MCF 10A (cell line): ENCODE data around the gene PDGFD. TPM values are rescaled to one million over a fixed set of nuclear protein-coding genes. Genes with fewer than 3 reads are reported as not detected.
A peak's percentile ranks its signal among the peaks of the same experiment; 100 is the strongest.

Experiments used
- BruUV-seq: library from RNA; stranded (reverse); fragments of 400-500 nt; replicated peaks from 2 replicates; lab custom pipeline; 2021; lab: Mats Ljungman, UMichigan
- CTCF ChIA-PET: fragments of 300-600 bp; sonication (Branson Sonifier 250); formaldehyde crosslinking; extraction: SDS; loops from one replicate; lab custom pipeline; 2021; ENCODE audit warnings: antibody characterized with exemption, inconsistent platforms; lab: Yijun Ruan, JAX
- POLR2A ChIA-PET: fragments of 300-600, 350-650 bp; sonication (Branson Sonifier 250); formaldehyde crosslinking; extraction: SDS; loops from one replicate; lab custom pipeline; 2020; ENCODE audit warnings: antibody characterized with exemption, inconsistent platforms; lab: Yijun Ruan, JAX
- DNase-seq: peaks from one replicate; pipeline ENCODE4 v3.0.0-alpha.2; 2018; ENCODE audit not compliant: unreplicated experiment
- H3K27ac Mint-ChIP-seq: one replicate; pipeline ENCODE4 v1.8.0; 2022; ENCODE audit warnings: mild to moderate bottlenecking, low read depth, mixed read lengths; ENCODE audit not compliant: unreplicated experiment
- H3K27me3 Mint-ChIP-seq: one replicate; pipeline ENCODE4 v1.8.0; 2022; ENCODE audit warnings: mixed read lengths; ENCODE audit not compliant: insufficient read depth, unreplicated experiment
- H3K36me3 Mint-ChIP-seq: one replicate; pipeline ENCODE4 v1.8.0; 2022; ENCODE audit warnings: mild to moderate bottlenecking, moderate library complexity, mixed read lengths; ENCODE audit not compliant: insufficient read depth, unreplicated experiment
- H3K4me1 Mint-ChIP-seq: one replicate; pipeline ENCODE4 v1.8.0; 2022; ENCODE audit warnings: mixed read lengths; ENCODE audit not compliant: insufficient read depth, unreplicated experiment
- H3K4me3 Mint-ChIP-seq: one replicate; pipeline ENCODE4 v1.8.0; 2022; ENCODE audit warnings: mild to moderate bottlenecking, moderate library complexity, mixed read lengths; ENCODE audit not compliant: unreplicated experiment
- H3K9me3 Mint-ChIP-seq: one replicate; pipeline ENCODE4 v1.8.0; 2022; ENCODE audit warnings: mixed read lengths; ENCODE audit not compliant: unreplicated experiment
- intact Hi-C: fragments of 100-400 bp; cut with micrococcal nuclease; formaldehyde crosslinking; loops from 2 replicates; pipeline ENCODE4 v1.14.1; 2022
- total RNA-seq: library from RNA; stranded (reverse); gene quantifications from 2 replicates; pipeline ENCODE4 v1.2.3, GENCODE V29; 2022
- TF ChIP-seq, protein P1 (sequence below): fragments of 200-600 bp; IDR thresholded peaks from one replicate; pipeline ENCODE4 v1.8.0; 2022; ENCODE audit warnings: antibody characterized with exemption, mild to moderate bottlenecking; ENCODE audit not compliant: unreplicated experiment

Gene PDGFD
- total RNA-seq, 1 experiment from 2014 or later = 0.61 TPM

DNA sequence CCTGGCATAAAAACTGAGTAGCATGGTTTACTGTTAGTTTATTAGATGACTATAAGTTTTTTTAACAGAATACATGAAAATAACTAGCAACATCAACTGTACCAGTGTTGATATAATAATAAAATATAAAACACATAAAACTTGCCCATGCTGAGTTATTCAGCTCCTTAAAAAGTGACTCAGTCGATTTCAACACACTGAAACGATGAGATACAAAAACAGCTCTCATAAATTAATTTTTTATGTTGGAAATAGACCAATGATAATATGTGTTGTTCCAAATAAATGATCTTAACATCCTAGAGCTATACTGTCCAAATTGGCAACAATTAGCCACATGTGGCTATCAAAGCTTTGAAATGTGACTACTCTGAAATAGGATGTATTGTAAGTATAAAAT, 15.9 kb downstream of the PDGFD start:
- BruUV-seq = no TSS peak
- intact Hi-C loops = no loop called here
- POLR2A ChIA-PET = interaction anchor here (0.8 to 2.7 kb wide), 12 partner anchors 9 to 466 kb away, joined by 3 to 16 read pairs (median 6); partner anchors contain the start of gene PDGFD
- Mint-ChIP-seq H3K9me3 (peaks cover 11% of the 10 kb centered on the region), H3K27me3 (no peaks in the 10 kb centered on the region), H3K36me3 (no peaks in the 10 kb centered on the region), H3K27ac (no peak overlapping the region), H3K4me1 (no peaks in the 10 kb centered on the region), H3K4me3 (no peak overlapping the region)
- TF ChIP-seq, protein P1, sequence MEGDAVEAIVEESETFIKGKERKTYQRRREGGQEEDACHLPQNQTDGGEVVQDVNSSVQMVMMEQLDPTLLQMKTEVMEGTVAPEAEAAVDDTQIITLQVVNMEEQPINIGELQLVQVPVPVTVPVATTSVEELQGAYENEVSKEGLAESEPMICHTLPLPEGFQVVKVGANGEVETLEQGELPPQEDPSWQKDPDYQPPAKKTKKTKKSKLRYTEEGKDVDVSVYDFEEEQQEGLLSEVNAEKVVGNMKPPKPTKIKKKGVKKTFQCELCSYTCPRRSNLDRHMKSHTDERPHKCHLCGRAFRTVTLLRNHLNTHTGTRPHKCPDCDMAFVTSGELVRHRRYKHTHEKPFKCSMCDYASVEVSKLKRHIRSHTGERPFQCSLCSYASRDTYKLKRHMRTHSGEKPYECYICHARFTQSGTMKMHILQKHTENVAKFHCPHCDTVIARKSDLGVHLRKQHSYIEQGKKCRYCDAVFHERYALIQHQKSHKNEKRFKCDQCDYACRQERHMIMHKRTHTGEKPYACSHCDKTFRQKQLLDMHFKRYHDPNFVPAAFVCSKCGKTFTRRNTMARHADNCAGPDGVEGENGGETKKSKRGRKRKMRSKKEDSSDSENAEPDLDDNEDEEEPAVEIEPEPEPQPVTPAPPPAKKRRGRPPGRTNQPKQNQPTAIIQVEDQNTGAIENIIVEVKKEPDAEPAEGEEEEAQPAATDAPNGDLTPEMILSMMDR = no peak
- peak; percentile 73 for DNase-seq
- CTCF ChIA-PET = interaction anchor here (0.6 to 3.0 kb wide), 9 partner anchors 11 to 1918 kb away, joined by 3 to 18 read pairs (median 4); partner anchors contain the start of gene PDGFD

DNA sequence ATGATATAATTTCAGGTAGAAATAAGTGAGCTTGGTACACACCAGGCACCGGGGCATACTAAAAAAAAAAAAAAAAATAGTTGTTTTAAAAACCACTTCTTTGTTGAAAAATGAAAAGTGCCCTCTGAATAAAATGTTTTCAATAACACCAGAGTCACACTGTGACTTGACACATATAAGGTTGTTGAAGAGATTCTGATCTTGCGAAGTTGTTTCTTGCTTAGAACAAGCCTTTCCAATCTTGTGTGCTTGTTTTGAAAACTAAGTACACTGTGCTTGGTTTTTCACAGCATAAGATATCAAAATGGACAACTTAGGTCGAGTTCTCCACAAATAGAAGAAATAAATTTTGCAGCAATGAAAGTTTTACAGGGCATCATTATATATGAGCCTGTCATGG, 17.0 kb downstream of the PDGFD start:
- intact Hi-C loops = no loop called here
- POLR2A ChIA-PET = interaction anchor here (0.8 to 1.2 kb wide), 3 partner anchors 13 to 567 kb away, joined by 3 to 4 read pairs (median 3); no protein-coding TSS in a partner anchor
- no peak overlapping the region for H3K4me3 Mint-ChIP-seq
- no peaks in the 10 kb centered on the region for H3K27me3 Mint-ChIP-seq
- H3K9me3 Mint-ChIP-seq = peaks cover 11% of the 10 kb centered on the region
- DNase-seq = no peak
- BruUV-seq = no TSS peak
- H3K27ac Mint-ChIP-seq = no peak overlapping the region
- H3K4me1 Mint-ChIP-seq = no peaks in the 10 kb centered on the region
- CTCF ChIA-PET = interaction anchor here (0.6 to 2.7 kb wide), 3 partner anchors 16 to 160 kb away, joined by 3 to 11 read pairs (median 4); partner anchors contain the start of gene PDGFD
- no peaks in the 10 kb centered on the region for H3K36me3 Mint-ChIP-seq
- TF ChIP-seq, protein P1 = no peak

DNA sequence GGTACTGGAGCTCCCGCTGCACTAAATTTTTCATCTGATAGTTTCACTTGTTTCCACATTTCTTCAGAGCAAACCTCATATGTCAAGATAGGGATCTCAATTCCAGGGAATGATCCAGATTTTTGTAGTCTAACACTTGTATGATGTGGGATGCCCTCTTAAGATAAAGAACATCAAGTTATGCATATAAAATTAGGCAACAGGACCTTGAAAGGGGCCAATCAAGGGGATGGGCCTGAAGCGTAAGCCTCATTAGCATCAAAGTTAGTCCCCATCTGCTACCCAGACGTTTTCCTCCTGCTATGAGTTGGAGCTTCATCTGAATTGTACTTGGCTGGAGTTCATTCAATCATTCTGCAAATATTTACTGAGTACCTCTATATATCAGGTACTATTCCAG, 17.5 kb downstream of the PDGFD start:
- Mint-ChIP-seq H3K27ac (no peak overlapping the region), H3K36me3 (no peaks in the 10 kb centered on the region), H3K4me1 (no peaks in the 10 kb centered on the region), H3K27me3 (no peaks in the 10 kb centered on the region), H3K9me3 (peaks cover 11% of the 10 kb centered on the region), H3K4me3 (no peak overlapping the region)
- ChIA-PET POLR2A (interaction anchor here (0.8 to 1.2 kb wide), 2 partner anchors 12 to 85 kb away, joined by 3 to 4 read pairs; no protein-coding TSS in a partner anchor), CTCF (interaction anchor here (0.6 kb wide), 1 partner anchor 82 kb away, joined by 4 read pairs; no protein-coding TSS in a partner anchor)
- intact Hi-C loops = no loop called here
- TF ChIP-seq, protein P1 = no peak
- no peak for DNase-seq
- no TSS peak for BruUV-seq

DNA sequence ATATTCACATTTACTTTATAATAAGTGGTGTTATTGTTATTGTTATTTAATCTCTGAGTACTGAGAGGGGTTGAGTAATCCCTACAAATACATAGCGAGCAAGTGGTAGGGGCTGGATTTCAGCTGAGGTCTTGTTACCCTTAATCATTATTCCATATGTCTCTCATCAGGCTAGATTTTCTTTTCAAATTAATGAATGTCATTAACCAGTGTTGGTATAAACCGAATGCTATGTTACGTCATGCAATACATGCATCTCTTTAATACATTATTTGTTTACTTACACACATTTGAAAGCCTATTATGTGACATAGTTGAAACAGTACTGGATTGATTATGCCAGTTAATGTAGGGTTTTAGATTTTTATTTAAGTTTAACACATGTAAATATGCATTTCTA, 18.9 kb downstream of the PDGFD start:
- CTCF ChIA-PET = interaction anchor here (1.1 kb wide), 1 partner anchor 1718 kb away, joined by 5 read pairs; no protein-coding TSS in a partner anchor
- Mint-ChIP-seq H3K27ac (no peak overlapping the region), H3K27me3 (no peaks in the 10 kb centered on the region), H3K4me3 (no peak overlapping the region), H3K9me3 (no peaks in the 10 kb centered on the region), H3K36me3 (no peaks in the 10 kb centered on the region), H3K4me1 (no peaks in the 10 kb centered on the region)
- BruUV-seq = no TSS peak
- POLR2A ChIA-PET = no interaction called here
- TF ChIP-seq, protein P1 = no peak
- intact Hi-C loops = no loop called here
- no peak for DNase-seq
